ENCODE results near the gene SOX6. TPM values are rescaled to one million over a fixed set of nuclear protein-coding genes. Genes with fewer than 3 reads are reported as not detected.

Gene SOX6
- total and polyA plus RNA-seq, 2 of the 13 experiments (the other 11 are each of a cell fraction or from before 2014, with no cell fraction given): 2.6 to 11.2 TPM

DNA sequence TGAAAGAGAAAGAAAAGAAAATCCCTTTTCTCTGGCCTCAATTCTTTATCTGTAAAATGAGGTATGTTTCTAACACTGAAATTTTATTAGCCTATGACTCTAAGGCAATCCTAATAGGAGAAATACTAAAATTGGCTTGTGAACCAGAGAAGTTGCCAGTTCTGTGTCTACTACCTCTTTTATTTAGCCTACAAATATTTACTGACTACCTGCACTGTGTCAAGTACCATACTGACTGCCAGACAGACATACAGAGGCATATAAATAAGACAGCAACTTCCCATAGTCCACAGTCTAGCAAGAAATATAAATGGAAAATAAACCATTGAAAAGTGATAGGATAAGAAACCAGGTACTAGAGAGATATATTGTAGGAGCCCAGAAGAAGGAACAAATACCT, 2.4 kb upstream of the SOX6 start:
- H3K9me3 ChIP-seq (ENCODE audit: low read length): no peaks in the 10 kb centered on the region
- POLR2A ChIA-PET: no interaction called here
- H3K27ac ChIP-seq (ENCODE audit: extremely low read length, insufficient read depth, low read length): no peak overlapping the region
- no peaks in the 10 kb centered on the region for H4K20me1 ChIP-seq (ENCODE audit: insufficient read depth, low read length)
- BruUV-seq (replicated peaks): no TSS peak
- TF ChIP-seq ZNF230 (CRISPR knock-in tag; IDR thresholded peaks at IDR 0.05) (no peak), ZNF616 (CRISPR knock-in tag; IDR thresholded peaks at IDR 0.05; ENCODE audit: low read depth) (no peak), TIGD3 (CRISPR knock-in tag; IDR thresholded peaks at IDR 0.05; ENCODE audit: borderline replicate concordance) (no peak), FLYWCH1 (CRISPR knock-in tag; IDR thresholded peaks at IDR 0.05) (no peak), FOSL1 (CRISPR knock-in tag; IDR thresholded peaks at IDR 0.05; ENCODE audit: borderline replicate concordance) (no peak), HHEX (CRISPR knock-in tag; IDR thresholded peaks at IDR 0.05) (no peak), JUND (CRISPR knock-in tag; IDR thresholded peaks at IDR 0.05) (no peak), ONECUT2 (CRISPR knock-in tag; IDR thresholded peaks at IDR 0.05) (no peak)
- H3K9ac ChIP-seq (ENCODE audit: insufficient read depth, low read depth, low read length): no peak overlapping the region
- H2AFZ ChIP-seq (ENCODE audit: low read length): no peak overlapping the region
- no peaks in the 10 kb centered on the region for H3K27me3 ChIP-seq (ENCODE audit: control insufficient read depth in 1 of 2, insufficient read depth in 2 of 2, low read length in 2 of 2)
- in situ Hi-C loops (cut with HindIII; ENCODE audit: extremely low pct_ligation_motif_present, low pct_unique_long_range_greater_than_20kb): no loop called here
- H3K4me2 ChIP-seq (ENCODE audit: low read depth, low read length): no peak overlapping the region
- FAIRE-seq (no peak), ATAC-seq (no peak), DNase-seq (ENCODE audit: low spot score) (no peak)
- no peak overlapping the region for H3K4me3 ChIP-seq (replicated peaks in 1 of 3; ENCODE audit: insufficient read depth in 1 of 3, low read depth in 2 of 3, low read length in 3 of 3)
- H3K79me2 ChIP-seq (ENCODE audit: insufficient read depth, low read length): peaks cover 3% of the 10 kb centered on the region
- peaks cover 54% of the 10 kb centered on the region for H3K4me1 ChIP-seq (ENCODE audit: insufficient read depth, low read length)
- CTCF ChIA-PET (ENCODE audit: low intra/inter-chr PET ratio, low total read pairs): no interaction called here
- intact Hi-C loops (cut with micrococcal nuclease; ENCODE audit: unreplicated experiment): loop anchor here (5.0 kb wide), 2 partner anchors 96 to 249 kb away; no protein-coding TSS in a partner anchor
- H3K36me3 ChIP-seq (replicated peaks in 1 of 2; ENCODE audit: control insufficient read depth in 1 of 2, insufficient read depth in 2 of 2, low read length in 2 of 2): no peaks in the 10 kb centered on the region

DNA sequence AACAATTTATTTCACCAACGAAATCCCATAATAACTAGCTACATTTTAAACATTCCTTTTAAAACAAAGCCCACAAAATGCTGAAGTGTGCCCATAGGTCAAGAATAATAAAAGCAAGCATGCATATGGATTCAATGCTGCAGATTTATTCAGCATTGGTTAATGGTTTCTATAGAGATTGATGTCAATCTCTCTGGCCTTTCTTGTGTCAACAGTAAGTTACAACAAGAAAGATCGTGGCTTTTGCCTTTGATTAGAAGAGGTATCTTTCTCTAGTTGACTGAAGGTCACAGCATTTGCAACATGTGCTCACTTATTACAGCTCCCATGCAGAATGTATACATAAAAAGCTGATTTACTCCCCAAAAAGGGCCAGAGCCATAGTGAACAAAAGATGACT, 1.4 kb upstream of the SOX6 start:
- Histone ChIP-seq H3K4me3 (replicated peaks in 1 of 3; ENCODE audit: insufficient read depth in 1 of 3, low read depth in 2 of 3, low read length in 3 of 3) (no peak overlapping the region), H3K4me1 (ENCODE audit: insufficient read depth, low read length) (peaks cover 64% of the 10 kb centered on the region), H3K9ac (ENCODE audit: insufficient read depth, low read depth, low read length) (no peak overlapping the region), H3K79me2 (ENCODE audit: insufficient read depth, low read length) (peaks cover 3% of the 10 kb centered on the region), H3K27me3 (ENCODE audit: control insufficient read depth in 1 of 2, insufficient read depth in 2 of 2, low read length in 2 of 2) (no peaks in the 10 kb centered on the region), H3K36me3 (replicated peaks in 1 of 2; ENCODE audit: control insufficient read depth in 1 of 2, insufficient read depth in 2 of 2, low read length in 2 of 2) (no peaks in the 10 kb centered on the region), H3K27ac (ENCODE audit: extremely low read length, insufficient read depth, low read length) (peak overlapping the region; percentile 63), H3K9me3 (ENCODE audit: low read length) (no peaks in the 10 kb centered on the region), H3K4me2 (ENCODE audit: low read depth, low read length) (no peak overlapping the region), H4K20me1 (ENCODE audit: insufficient read depth, low read length) (no peaks in the 10 kb centered on the region), H2AFZ (ENCODE audit: low read length) (no peak overlapping the region)
- WGBS (ENCODE audit: low lambda C conversion rate): 0% methylated on average over 2 of the region's 2 CpGs
- POLR2A ChIA-PET: interaction anchor here (0.5 kb wide), 1 partner anchor 32 kb away, joined by 3 read pairs; no protein-coding TSS in a partner anchor
- intact Hi-C loops (cut with micrococcal nuclease; ENCODE audit: unreplicated experiment): loop anchor here (2.0 to 5.0 kb wide), 3 partner anchors 45 to 250 kb away; no protein-coding TSS in a partner anchor
- FAIRE-seq: no peak
- DNase-seq (ENCODE audit: low spot score): peak; percentile 56
- ATAC-seq: no peak
- CTCF ChIA-PET (ENCODE audit: low intra/inter-chr PET ratio, low total read pairs): no interaction called here
- in situ Hi-C loops (cut with HindIII; ENCODE audit: extremely low pct_ligation_motif_present, low pct_unique_long_range_greater_than_20kb): no loop called here
- BruUV-seq (replicated peaks): no TSS peak
- TF ChIP-seq, protein P1, sequence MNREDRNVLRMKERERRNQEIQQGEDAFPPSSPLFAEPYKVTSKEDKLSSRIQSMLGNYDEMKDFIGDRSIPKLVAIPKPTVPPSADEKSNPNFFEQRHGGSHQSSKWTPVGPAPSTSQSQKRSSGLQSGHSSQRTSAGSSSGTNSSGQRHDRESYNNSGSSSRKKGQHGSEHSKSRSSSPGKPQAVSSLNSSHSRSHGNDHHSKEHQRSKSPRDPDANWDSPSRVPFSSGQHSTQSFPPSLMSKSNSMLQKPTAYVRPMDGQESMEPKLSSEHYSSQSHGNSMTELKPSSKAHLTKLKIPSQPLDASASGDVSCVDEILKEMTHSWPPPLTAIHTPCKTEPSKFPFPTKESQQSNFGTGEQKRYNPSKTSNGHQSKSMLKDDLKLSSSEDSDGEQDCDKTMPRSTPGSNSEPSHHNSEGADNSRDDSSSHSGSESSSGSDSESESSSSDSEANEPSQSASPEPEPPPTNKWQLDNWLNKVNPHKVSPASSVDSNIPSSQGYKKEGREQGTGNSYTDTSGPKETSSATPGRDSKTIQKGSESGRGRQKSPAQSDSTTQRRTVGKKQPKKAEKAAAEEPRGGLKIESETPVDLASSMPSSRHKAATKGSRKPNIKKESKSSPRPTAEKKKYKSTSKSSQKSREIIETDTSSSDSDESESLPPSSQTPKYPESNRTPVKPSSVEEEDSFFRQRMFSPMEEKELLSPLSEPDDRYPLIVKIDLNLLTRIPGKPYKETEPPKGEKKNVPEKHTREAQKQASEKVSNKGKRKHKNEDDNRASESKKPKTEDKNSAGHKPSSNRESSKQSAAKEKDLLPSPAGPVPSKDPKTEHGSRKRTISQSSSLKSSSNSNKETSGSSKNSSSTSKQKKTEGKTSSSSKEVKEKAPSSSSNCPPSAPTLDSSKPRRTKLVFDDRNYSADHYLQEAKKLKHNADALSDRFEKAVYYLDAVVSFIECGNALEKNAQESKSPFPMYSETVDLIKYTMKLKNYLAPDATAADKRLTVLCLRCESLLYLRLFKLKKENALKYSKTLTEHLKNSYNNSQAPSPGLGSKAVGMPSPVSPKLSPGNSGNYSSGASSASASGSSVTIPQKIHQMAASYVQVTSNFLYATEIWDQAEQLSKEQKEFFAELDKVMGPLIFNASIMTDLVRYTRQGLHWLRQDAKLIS (CRISPR knock-in tag; IDR thresholded peaks at IDR 0.05): no peak
- TF ChIP-seq ZNF12 (CRISPR knock-in tag; IDR thresholded peaks at IDR 0.05) (peak; percentile 51; the same call in 1 of the 2 replicates), HOMEZ (CRISPR knock-in tag; IDR thresholded peaks at IDR 0.05; ENCODE audit: low read depth) (peak; percentile 57; the same call in 1 of the 2 replicates), SOX6 (IDR thresholded peaks at IDR 0.05) (no peak), SOX6 (CRISPR knock-in tag; IDR thresholded peaks at IDR 0.05) (0 out of 2 replicates have a peak, but pooled peaks have one; percentile 18)
